GM23338 (cell line): ENCODE results near the gene FAM209A. TPM values are rescaled to one million over a fixed set of nuclear protein-coding genes. Genes with fewer than 3 reads are reported as not detected.

ENCODE experiments used
- ATAC-seq: fragments of 200-7000 bp; cut with Tn5 transposase; 3 replicates; pipeline ENCODE4 v1.9.1; 2020
- DNase-seq: peaks from one replicate; pipeline ENCODE4 v3.0.0-alpha.2; 2015; ENCODE audit warnings: low spot score
- H2AFZ ChIP-seq: fragments of 200-600 bp; sonication (generic); 2 replicates; pipeline ENCODE4 v1.8.0; 2016; ENCODE audit warnings: antibody characterized with exemption, mild to moderate bottlenecking, moderate library complexity
- H3F3A ChIP-seq: fragments of 200-600 bp; sonication (generic); replicated peaks from 2 replicates; pipeline ENCODE4 v1.8.0; 2017; ENCODE audit warnings: antibody characterized with exemption, mixed run types, low read depth
- H3K27ac ChIP-seq: fragments of 200-600 bp; sonication (generic); 2 replicates; pipeline ENCODE4 v1.6.1; 2016; ENCODE audit warnings: low read depth
- H3K27me3 ChIP-seq: fragments of 200-600 bp; sonication (generic); 2 replicates; pipeline ENCODE4 v1.8.0; 2016; ENCODE audit warnings: mild to moderate bottlenecking, mixed run types, moderate library complexity; ENCODE audit not compliant: insufficient read depth
- H3K36me3 ChIP-seq: fragments of 200-600 bp; sonication (generic); 2 replicates; pipeline ENCODE4 v1.8.0; 2016; ENCODE audit warnings: mild to moderate bottlenecking; ENCODE audit not compliant: insufficient read depth
- H3K4me1 ChIP-seq: fragments of 200-600 bp; sonication (generic); 2 replicates; pipeline ENCODE4 v1.8.0; 2016; ENCODE audit warnings: mild to moderate bottlenecking, moderate library complexity; ENCODE audit not compliant: insufficient read depth
- H3K4me2 ChIP-seq: fragments of 200-600 bp; sonication (generic); 2 replicates; pipeline ENCODE4 v1.7.1; 2017; ENCODE audit warnings: mixed run types
- H3K4me3 ChIP-seq: fragments of 200-600 bp; sonication (generic); 2 replicates; pipeline ENCODE4 v1.6.1; 2016; ENCODE audit warnings: mixed run types
- H3K79me2 ChIP-seq: fragments of 200-600 bp; sonication (generic); replicated peaks from 2 replicates; pipeline ENCODE4 v1.8.0; 2017; ENCODE audit warnings: mild to moderate bottlenecking; ENCODE audit not compliant: insufficient read depth
- H3K9me2 ChIP-seq: fragments of 200-600 bp; sonication (generic); 2 replicates; pipeline ENCODE4 v1.8.0; 2017; ENCODE audit not compliant: insufficient read depth
- H4K20me1 ChIP-seq: fragments of 200-600 bp; sonication (generic); replicated peaks from 2 replicates; pipeline ENCODE4 v1.8.0; 2017; ENCODE audit warnings: mild to moderate bottlenecking; ENCODE audit not compliant: insufficient read depth
- H3K27ac Mint-ChIP-seq: 2 replicates; pipeline ENCODE4 v1.8.0; 2020; ENCODE audit warnings: inconsistent platforms, mild to moderate bottlenecking, moderate library complexity, mixed read lengths
- H3K27me3 Mint-ChIP-seq: 3 replicates; pipeline ENCODE4 v1.8.0; 2022; ENCODE audit warnings: low read depth, mild to moderate bottlenecking, moderate library complexity, mixed read lengths, inconsistent platforms; ENCODE audit not compliant: insufficient read depth, poor library complexity
- H3K36me3 Mint-ChIP-seq: 3 replicates; pipeline ENCODE4 v1.8.0; 2021; ENCODE audit warnings: low read depth, mild to moderate bottlenecking, inconsistent platforms, moderate library complexity, mixed read lengths
- H3K4me1 Mint-ChIP-seq: 3 replicates; pipeline ENCODE4 v1.8.0; 2020; ENCODE audit warnings: mild to moderate bottlenecking, inconsistent platforms, mixed read lengths
- H3K4me3 Mint-ChIP-seq: 3 replicates; pipeline ENCODE4 v1.8.0; 2021; ENCODE audit warnings: moderate library complexity, mild to moderate bottlenecking, inconsistent platforms, mixed read lengths
- H3K9me3 Mint-ChIP-seq: 3 replicates; pipeline ENCODE4 v1.8.0; 2020; ENCODE audit warnings: moderate library complexity, mild to moderate bottlenecking, inconsistent platforms, mixed read lengths
- CREB1 ChIP-seq: fragments of 250-450 bp; sonication (Bioruptor Pico); IDR thresholded peaks from 2 replicates; pipeline ENCODE4 v1.5.0; 2020; ENCODE audit warnings: low read depth, mild to moderate bottlenecking, moderate library complexity
- ETS1 ChIP-seq: IDR thresholded peaks from 2 replicates; pipeline ENCODE4 v1.6.1; 2016; ENCODE audit warnings: antibody characterized with exemption
- EZH2 ChIP-seq: fragments of 200-600 bp; sonication (generic); IDR thresholded peaks from one replicate; pipeline ENCODE4 v1.8.0; 2017; ENCODE audit warnings: antibody characterized with exemption, mild to moderate bottlenecking, low read depth; ENCODE audit not compliant: unreplicated experiment
- EZH2phosphoT487 ChIP-seq: fragments of 200-600 bp; sonication (generic); IDR thresholded peaks from one replicate; pipeline ENCODE4 v1.8.1; 2018; ENCODE audit warnings: antibody characterized with exemption; ENCODE audit not compliant: unreplicated experiment
- JUNB ChIP-seq: IDR thresholded peaks from one replicate; pipeline ENCODE4 v1.6.1; 2016; ENCODE audit warnings: antibody characterized with exemption; ENCODE audit not compliant: unreplicated experiment
- NANOG ChIP-seq: IDR thresholded peaks from 2 replicates; pipeline ENCODE4 v1.6.1; 2016; ENCODE audit warnings: antibody characterized with exemption, borderline replicate concordance
- POLR2AphosphoS5 ChIP-seq: IDR thresholded peaks from 2 replicates; pipeline ENCODE4 v1.6.1; 2016; ENCODE audit warnings: antibody characterized with exemption, low read depth
- STAT1 ChIP-seq: IDR thresholded peaks from one replicate; pipeline ENCODE4 v1.6.1; 2016; ENCODE audit warnings: antibody characterized with exemption; ENCODE audit not compliant: unreplicated experiment
- ZNF114 ChIP-seq: fragments of 250-450 bp; sonication (Bioruptor Pico); IDR thresholded peaks from 2 replicates; pipeline ENCODE4 v1.5.0; 2020; ENCODE audit warnings: mild to moderate bottlenecking, moderate library complexity
- ZNF331 ChIP-seq: fragments of 250-450 bp; sonication (Bioruptor Pico); IDR thresholded peaks from 2 replicates; pipeline ENCODE4 v1.5.0; 2020; ENCODE audit warnings: low read depth, mild to moderate bottlenecking, moderate library complexity
- ZNF462 ChIP-seq: fragments of 250-450 bp; sonication (Bioruptor Pico); IDR thresholded peaks from 2 replicates; pipeline ENCODE4 v1.5.0; 2020; ENCODE audit warnings: mild to moderate bottlenecking, moderate library complexity
- polyA plus RNA-seq: library from polyadenylated mRNA; unstranded; fragments of >200 nt; fragmentation: Nextera tagmentation; extraction: Ambion mirVana; gene quantifications from 2 replicates; pipeline ENCODE4 v1.2.1, GENCODE V29; 2016
- total RNA-seq: library from RNA; depleted of rRNA; stranded (reverse); fragments of >200 nt; shearing (Covaris generic); gene quantifications from 2 replicates; pipeline ENCODE4 v1.2.3, GENCODE V29; 2014
- TF ChIP-seq, protein P1 (sequence below): IDR thresholded peaks from one replicate; pipeline ENCODE4 v1.6.1; 2018; ENCODE audit warnings: antibody characterized with exemption; ENCODE audit not compliant: unreplicated experiment
- TF ChIP-seq, protein P2 (sequence below), 2 experiments: fragments of 200-600 bp in 1 of 2; sonication (generic) in 1 of 2; conservative IDR thresholded peaks; 2 replicates each; pipeline versions ENCODE4 v1.5.1 to v1.6.1; 2016 to 2017; ENCODE audit warnings: antibody characterized with exemption in 2 of 2, low read depth in 2 of 2, mild to moderate bottlenecking in 2 of 2, moderate library complexity in 1 of 2

The FAM209A gene
- total and polyA plus RNA-seq, 2 experiments from 2014 or later: not detected

GRCh38 chr20:56487216-56487615 is 37.3 kb upstream of the FAM209A start:
- no peak overlapping the region for H3K27ac Mint-ChIP-seq
- Histone ChIP-seq H3K79me2 (peaks cover 6% of the 10 kb centered on the region; the same call in 1 of the 2 replicates), H3K4me1 (no peaks in the 10 kb centered on the region), H3K27me3 (no peaks in the 10 kb centered on the region), H3K9me2 (no peaks in the 10 kb centered on the region), H3K27ac (no peak overlapping the region), H3K36me3 (peaks cover 4% of the 10 kb centered on the region; the same call in 1 of the 2 replicates), H3K4me2 (no peak overlapping the region), H3K4me3 (no peak overlapping the region), H2AFZ (no peak overlapping the region), H4K20me1 (peaks cover 6% of the 10 kb centered on the region), H3F3A (no peaks in the 10 kb centered on the region)
- DNase-seq (no peak), ATAC-seq (no peak)
- H3K27me3 Mint-ChIP-seq: peaks cover 2% of the 10 kb centered on the region
- TF ChIP-seq, protein P1, sequence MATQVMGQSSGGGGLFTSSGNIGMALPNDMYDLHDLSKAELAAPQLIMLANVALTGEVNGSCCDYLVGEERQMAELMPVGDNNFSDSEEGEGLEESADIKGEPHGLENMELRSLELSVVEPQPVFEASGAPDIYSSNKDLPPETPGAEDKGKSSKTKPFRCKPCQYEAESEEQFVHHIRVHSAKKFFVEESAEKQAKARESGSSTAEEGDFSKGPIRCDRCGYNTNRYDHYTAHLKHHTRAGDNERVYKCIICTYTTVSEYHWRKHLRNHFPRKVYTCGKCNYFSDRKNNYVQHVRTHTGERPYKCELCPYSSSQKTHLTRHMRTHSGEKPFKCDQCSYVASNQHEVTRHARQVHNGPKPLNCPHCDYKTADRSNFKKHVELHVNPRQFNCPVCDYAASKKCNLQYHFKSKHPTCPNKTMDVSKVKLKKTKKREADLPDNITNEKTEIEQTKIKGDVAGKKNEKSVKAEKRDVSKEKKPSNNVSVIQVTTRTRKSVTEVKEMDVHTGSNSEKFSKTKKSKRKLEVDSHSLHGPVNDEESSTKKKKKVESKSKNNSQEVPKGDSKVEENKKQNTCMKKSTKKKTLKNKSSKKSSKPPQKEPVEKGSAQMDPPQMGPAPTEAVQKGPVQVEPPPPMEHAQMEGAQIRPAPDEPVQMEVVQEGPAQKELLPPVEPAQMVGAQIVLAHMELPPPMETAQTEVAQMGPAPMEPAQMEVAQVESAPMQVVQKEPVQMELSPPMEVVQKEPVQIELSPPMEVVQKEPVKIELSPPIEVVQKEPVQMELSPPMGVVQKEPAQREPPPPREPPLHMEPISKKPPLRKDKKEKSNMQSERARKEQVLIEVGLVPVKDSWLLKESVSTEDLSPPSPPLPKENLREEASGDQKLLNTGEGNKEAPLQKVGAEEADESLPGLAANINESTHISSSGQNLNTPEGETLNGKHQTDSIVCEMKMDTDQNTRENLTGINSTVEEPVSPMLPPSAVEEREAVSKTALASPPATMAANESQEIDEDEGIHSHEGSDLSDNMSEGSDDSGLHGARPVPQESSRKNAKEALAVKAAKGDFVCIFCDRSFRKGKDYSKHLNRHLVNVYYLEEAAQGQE: no peak
- no peak for TF ChIP-seq ZNF114 (CRISPR knock-in tag)
- no peak for TF ChIP-seq JUNB
- TF ChIP-seq, protein P2, sequence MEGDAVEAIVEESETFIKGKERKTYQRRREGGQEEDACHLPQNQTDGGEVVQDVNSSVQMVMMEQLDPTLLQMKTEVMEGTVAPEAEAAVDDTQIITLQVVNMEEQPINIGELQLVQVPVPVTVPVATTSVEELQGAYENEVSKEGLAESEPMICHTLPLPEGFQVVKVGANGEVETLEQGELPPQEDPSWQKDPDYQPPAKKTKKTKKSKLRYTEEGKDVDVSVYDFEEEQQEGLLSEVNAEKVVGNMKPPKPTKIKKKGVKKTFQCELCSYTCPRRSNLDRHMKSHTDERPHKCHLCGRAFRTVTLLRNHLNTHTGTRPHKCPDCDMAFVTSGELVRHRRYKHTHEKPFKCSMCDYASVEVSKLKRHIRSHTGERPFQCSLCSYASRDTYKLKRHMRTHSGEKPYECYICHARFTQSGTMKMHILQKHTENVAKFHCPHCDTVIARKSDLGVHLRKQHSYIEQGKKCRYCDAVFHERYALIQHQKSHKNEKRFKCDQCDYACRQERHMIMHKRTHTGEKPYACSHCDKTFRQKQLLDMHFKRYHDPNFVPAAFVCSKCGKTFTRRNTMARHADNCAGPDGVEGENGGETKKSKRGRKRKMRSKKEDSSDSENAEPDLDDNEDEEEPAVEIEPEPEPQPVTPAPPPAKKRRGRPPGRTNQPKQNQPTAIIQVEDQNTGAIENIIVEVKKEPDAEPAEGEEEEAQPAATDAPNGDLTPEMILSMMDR (conservative IDR thresholded peaks at IDR 0.05; ENCODE audit: low read depth in 2 of 2): no peak
- TF ChIP-seq CREB1 (CRISPR knock-in tag): no peak
- no peak for TF ChIP-seq ETS1
- TF ChIP-seq ZNF462 (CRISPR knock-in tag): no peak
- TF ChIP-seq STAT1: no peak
- TF ChIP-seq POLR2AphosphoS5: no peak
- no peak for TF ChIP-seq NANOG
- TF ChIP-seq ZNF331 (CRISPR knock-in tag): no peak
- no peak for TF ChIP-seq EZH2phosphoT487
- no peak for TF ChIP-seq EZH2
- H3K36me3 Mint-ChIP-seq: peaks cover 27% of the 10 kb centered on the region
- H3K9me3 Mint-ChIP-seq: no peaks in the 10 kb centered on the region; the same call in 2 of the 3 replicates
- no peaks in the 10 kb centered on the region for H3K4me1 Mint-ChIP-seq
- H3K4me3 Mint-ChIP-seq: no peak overlapping the region
